ENCODE results near the gene GALNT7. TPM values are rescaled to one million over a fixed set of nuclear protein-coding genes. Genes with fewer than 3 reads are reported as not detected.

Gene GALNT7
- total and polyA plus RNA-seq, 10 of the 15 experiments (the other 5 are each of a cell fraction or from before 2014, with no cell fraction given): 14.2 to 33.2 (median 28.9) TPM

DNA sequence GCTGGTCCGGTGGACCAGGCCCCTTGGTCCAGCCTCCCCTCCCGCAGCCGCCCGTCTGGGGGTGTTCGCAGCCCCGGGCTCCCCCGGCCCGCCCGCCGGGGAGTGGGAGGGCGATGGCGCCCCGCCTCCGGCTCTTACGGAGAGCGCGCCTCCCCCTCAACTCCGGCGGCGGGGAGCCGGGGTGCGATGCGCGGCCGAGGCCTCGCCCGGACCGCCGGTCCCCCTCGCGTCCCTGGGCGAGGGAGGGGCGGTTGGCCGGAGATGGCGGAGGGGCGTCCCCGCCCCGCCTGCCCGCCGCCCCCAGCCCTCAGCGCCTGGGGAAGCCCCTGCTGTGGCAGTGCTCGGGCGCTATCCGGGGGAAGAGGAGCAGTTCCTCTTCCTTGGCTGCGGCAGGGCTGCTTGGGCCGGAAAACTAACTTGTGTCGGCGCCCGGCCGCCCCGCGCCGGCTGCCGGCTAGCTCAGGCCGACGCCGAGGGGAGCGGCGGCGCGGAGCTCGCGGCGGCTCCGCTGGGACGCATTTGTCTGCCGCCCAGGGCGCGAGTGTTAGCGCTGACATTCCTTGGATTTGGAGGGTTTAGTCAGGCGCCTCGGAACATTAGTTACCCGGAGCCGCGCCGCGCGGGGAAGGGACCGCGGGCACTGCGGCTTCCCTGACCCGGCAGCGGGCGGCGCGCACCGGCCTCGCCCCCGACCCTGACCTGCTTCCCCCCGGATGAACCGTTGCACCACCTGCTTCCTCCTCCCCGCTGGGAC is 994 bp downstream of the GALNT7 start (continued):
- TF ChIP-seq, protein P1, sequence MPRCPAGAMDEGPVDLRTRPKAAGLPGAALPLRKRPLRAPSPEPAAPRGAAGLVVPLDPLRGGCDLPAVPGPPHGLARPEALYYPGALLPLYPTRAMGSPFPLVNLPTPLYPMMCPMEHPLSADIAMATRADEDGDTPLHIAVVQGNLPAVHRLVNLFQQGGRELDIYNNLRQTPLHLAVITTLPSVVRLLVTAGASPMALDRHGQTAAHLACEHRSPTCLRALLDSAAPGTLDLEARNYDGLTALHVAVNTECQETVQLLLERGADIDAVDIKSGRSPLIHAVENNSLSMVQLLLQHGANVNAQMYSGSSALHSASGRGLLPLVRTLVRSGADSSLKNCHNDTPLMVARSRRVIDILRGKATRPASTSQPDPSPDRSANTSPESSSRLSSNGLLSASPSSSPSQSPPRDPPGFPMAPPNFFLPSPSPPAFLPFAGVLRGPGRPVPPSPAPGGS (IDR thresholded peaks at IDR 0.05; ENCODE audit: borderline replicate concordance, insufficient read depth, low read depth, low read length, poor library complexity, severe bottlenecking): peak; percentile 51
- no peak for TF ChIP-seq ATF7 (IDR thresholded peaks at IDR 0.05; ENCODE audit: low read depth)
- TF ChIP-seq SUZ12 (IDR thresholded peaks at IDR 0.05; ENCODE audit: unreplicated experiment): no peak
- TF ChIP-seq LARP7 (IDR thresholded peaks at IDR 0.05): peak; percentile 82
- TF ChIP-seq HDAC2 (IDR thresholded peaks at IDR 0.05): no peak
- TF ChIP-seq, protein P2, sequence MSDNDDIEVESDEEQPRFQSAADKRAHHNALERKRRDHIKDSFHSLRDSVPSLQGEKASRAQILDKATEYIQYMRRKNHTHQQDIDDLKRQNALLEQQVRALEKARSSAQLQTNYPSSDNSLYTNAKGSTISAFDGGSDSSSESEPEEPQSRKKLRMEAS (IDR thresholded peaks at IDR 0.05; ENCODE audit: low read depth, low read length): no peak
- TF ChIP-seq WRNIP1 (IDR thresholded peaks at IDR 0.05; ENCODE audit: borderline replicate concordance, low read depth, low read length): no peak

DNA sequence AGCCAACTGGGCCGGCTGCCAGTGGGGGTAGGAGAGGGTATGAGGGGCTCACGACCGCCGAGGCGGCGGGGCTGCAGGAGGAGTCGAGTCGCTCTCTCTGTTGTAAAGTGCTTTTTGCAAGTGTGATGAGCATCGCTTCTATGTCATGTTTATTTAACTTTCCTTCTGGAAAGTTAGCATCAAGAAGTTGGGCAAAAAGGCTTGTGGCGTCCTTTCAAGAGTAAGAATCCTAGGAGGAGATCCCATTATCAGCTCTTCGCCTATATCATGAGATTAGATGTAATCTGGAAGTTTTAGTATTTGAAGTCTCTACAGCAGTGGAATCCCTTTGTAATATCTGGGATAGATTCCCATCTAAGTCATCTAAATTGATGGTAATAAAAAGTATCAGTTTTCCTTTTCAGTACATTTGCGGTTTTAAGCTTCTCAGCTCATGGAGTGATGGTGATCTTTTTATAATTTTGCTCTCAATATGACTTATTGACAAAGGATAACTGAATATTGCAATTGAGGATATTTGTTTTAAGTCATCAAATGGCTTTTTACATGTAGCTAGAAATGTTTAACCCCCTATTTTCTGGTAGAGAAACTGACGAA is 1.7 kb downstream of the GALNT7 start:
- RAD21 ChIA-PET (ENCODE audit: unreplicated experiment): interaction anchor here (0.9 to 2.0 kb wide), 9 partner anchors 12 to 201 kb away, joined by 3 to 14 read pairs (median 3); no protein-coding TSS in a partner anchor
- intact Hi-C loops (cut with micrococcal nuclease; ENCODE audit: unreplicated experiment): loop anchor here (2.0 kb wide), 1 partner anchor 75 kb away; no protein-coding TSS in a partner anchor
- FAIRE-seq (no peak), DNase-seq (ENCODE audit: low read depth, low spot score) (no peak), ATAC-seq (no peak)
- in situ Hi-C loops (cut with MboI): no loop called here
- Histone ChIP-seq H3K79me2 (ENCODE audit: control insufficient read depth, insufficient read depth, low read length) (peaks cover 65% of the 10 kb centered on the region), H3K27ac (ENCODE audit: control insufficient read depth, insufficient read depth) (peak overlapping the region; percentile 94), H3K4me1 (ENCODE audit: control insufficient read depth, insufficient read depth, low read length) (peaks cover 25% of the 10 kb centered on the region), H3K36me3 (ENCODE audit: control insufficient read depth in 2 of 2, insufficient read depth in 2 of 2, low read length in 1 of 2) (no peaks in the 10 kb centered on the region), H4K20me1 (ENCODE audit: control insufficient read depth, insufficient read depth) (no peaks in the 10 kb centered on the region), H2AFZ (ENCODE audit: control insufficient read depth, low read depth, low read length) (peak overlapping the region; percentile 87; the same call in 1 of the 2 replicates), H3K4me3 (peak overlapping the region; percentile 99), H3K27me3 (replicated peaks in 1 of 2; ENCODE audit: control insufficient read depth in 2 of 2, insufficient read depth in 2 of 2, low read length in 1 of 2) (no peaks in the 10 kb centered on the region), H3K9ac (ENCODE audit: control insufficient read depth, insufficient read depth, low read length) (peak overlapping the region; percentile 97), H3K9me3 (replicated peaks; ENCODE audit: control insufficient read depth, insufficient read depth, low read length) (no peaks in the 10 kb centered on the region), H3K4me2 (ENCODE audit: control insufficient read depth, insufficient read depth) (peak overlapping the region; percentile 89)
- CTCF ChIA-PET: interaction anchor here (0.6 to 4.8 kb wide), 14 partner anchors 10 to 1607 kb away, joined by 3 to 30 read pairs (median 4); no protein-coding TSS in a partner anchor
- SMC1A ChIA-PET (ENCODE audit: uncharacterized antibody, unreplicated experiment): interaction anchor here (1.0 to 2.9 kb wide), 12 partner anchors 9 to 156 kb away, joined by 3 to 13 read pairs (median 5); no protein-coding TSS in a partner anchor
- TF ChIP-seq RUNX3 (IDR thresholded peaks at IDR 0.05; ENCODE audit: low read length) (peak; percentile 51; the same call in 1 of the 2 replicates), TARDBP (IDR thresholded peaks at IDR 0.05; ENCODE audit: borderline replicate concordance) (no peak)
- POLR2A ChIA-PET: interaction anchor here (0.5 to 3.3 kb wide), 8 partner anchors 11 to 229 kb away, joined by 3 to 14 read pairs (median 4); partner anchors contain the start of genes SAP30 and SCRG1
- BruUV-seq (replicated peaks): no TSS peak
- WGBS (ENCODE audit: insufficient coverage, insufficient replicate concordance, low lambda C conversion rate, missing lambda C conversion rate): 0% methylated on average over 13 of the region's 13 CpGs

Data from GM12878 (cell line).